ENCODE data around the gene GNAT3. TPM values are rescaled to one million over a fixed set of nuclear protein-coding genes. Genes with fewer than 3 reads are reported as not detected.

GNAT3 gene
- total RNA-seq, 1 donor from 2014 or later = not detected

DNA sequence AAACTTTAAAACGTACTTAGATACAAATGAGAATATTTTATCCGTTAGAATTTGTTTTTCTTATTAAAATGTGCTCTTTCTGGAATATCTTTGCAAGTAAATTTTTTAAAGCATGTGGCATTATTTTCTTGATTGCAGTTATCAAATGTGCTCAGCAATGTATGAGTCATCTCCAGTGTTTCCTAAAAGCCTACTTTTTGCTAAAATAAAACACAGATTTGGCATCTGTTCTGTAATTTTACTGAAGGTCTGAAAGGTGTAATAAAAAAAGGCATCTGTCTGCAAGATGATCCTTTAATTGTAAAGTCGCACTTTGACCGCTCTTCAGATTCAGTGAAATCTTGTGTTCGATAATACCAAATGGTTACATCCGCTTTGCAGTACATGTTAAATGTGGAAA lies 3.4 kb downstream of the GNAT3 start:
- Histone ChIP-seq H3K27me3 (no peaks in the 10 kb centered on the region), H3K4me3 (no peak overlapping the region), H3K9me3 (no peaks in the 10 kb centered on the region), H3K4me1 (no peaks in the 10 kb centered on the region), H3K27ac (no peak overlapping the region), H3K36me3 (no peaks in the 10 kb centered on the region)
- no peak for DNase-seq (ENCODE audit: extremely low spot score in 2 of 2)
- intact Hi-C loops (cut with DNase I) = no loop called here
- TF ChIP-seq POLR2A (IDR thresholded peaks at IDR 0.05) (no peak), POLR2AphosphoS5 (IDR thresholded peaks at IDR 0.05; ENCODE audit: insufficient read depth in 1 of 2, low read depth in 1 of 2) (no peak)
- TF ChIP-seq, protein P1, sequence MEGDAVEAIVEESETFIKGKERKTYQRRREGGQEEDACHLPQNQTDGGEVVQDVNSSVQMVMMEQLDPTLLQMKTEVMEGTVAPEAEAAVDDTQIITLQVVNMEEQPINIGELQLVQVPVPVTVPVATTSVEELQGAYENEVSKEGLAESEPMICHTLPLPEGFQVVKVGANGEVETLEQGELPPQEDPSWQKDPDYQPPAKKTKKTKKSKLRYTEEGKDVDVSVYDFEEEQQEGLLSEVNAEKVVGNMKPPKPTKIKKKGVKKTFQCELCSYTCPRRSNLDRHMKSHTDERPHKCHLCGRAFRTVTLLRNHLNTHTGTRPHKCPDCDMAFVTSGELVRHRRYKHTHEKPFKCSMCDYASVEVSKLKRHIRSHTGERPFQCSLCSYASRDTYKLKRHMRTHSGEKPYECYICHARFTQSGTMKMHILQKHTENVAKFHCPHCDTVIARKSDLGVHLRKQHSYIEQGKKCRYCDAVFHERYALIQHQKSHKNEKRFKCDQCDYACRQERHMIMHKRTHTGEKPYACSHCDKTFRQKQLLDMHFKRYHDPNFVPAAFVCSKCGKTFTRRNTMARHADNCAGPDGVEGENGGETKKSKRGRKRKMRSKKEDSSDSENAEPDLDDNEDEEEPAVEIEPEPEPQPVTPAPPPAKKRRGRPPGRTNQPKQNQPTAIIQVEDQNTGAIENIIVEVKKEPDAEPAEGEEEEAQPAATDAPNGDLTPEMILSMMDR (IDR thresholded peaks at IDR 0.05) = no peak

DNA sequence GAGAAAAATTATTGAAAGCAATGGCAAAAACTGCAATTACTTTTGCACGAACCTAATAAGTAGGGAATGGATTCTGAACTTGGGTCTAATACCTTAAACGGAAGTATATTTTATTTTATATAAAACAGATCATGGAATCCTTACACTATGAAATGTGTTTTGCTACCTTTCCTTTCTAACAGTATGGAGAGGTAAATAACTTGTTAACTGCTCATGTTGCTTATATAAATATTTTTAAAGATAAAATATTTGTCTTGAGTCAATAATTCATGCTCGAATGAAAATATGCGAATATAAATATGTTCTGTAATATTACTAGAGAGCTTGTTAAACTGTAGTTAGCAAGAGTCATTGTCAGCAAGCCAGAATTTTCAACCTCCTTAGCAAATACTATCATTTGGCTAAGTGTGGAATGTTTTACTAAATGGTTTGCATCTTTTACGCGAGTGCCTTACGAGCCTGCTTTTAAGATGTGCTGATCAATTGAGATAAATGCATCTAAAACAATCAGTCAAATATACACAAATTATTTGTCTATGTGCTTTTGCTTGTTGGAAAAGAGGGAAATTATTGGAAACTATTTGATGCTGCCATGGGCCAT lies 5.9 kb downstream of the GNAT3 start:
- H3K27ac ChIP-seq = no peak overlapping the region
- H3K27me3 ChIP-seq = no peaks in the 10 kb centered on the region
- intact Hi-C loops (cut with DNase I) = no loop called here
- no peak overlapping the region for H3K4me3 ChIP-seq
- DNase-seq (ENCODE audit: extremely low spot score in 2 of 2) = no peak
- no peak for TF ChIP-seq POLR2AphosphoS5 (IDR thresholded peaks at IDR 0.05; ENCODE audit: insufficient read depth in 1 of 2, low read depth in 1 of 2)
- TF ChIP-seq, protein P1 (IDR thresholded peaks at IDR 0.05) = no peak
- no peak for TF ChIP-seq POLR2A (IDR thresholded peaks at IDR 0.05)
- no peaks in the 10 kb centered on the region for H3K36me3 ChIP-seq
- H3K9me3 ChIP-seq = no peaks in the 10 kb centered on the region
- H3K4me1 ChIP-seq = no peaks in the 10 kb centered on the region

DNA sequence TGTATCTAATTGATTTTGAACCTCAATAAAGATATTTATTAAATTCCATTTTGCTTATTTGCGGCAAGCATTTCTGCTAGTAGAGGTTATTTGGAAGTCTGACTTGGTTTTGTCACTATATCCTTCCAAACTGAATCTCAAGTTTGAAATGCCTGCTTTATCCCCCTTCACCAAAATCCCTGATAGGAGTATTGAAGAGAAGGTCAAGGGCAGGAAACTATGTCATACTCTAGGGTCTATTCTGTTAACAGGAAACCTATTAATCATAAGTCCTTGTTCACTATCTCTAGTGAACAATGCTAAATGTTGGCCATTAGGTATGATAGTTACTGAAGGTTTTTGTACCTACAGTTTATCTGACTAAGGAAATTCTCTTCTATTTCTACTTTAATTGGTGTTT lies 11.5 kb downstream of the GNAT3 start:
- peaks cover 11% of the 10 kb centered on the region for H3K4me1 ChIP-seq
- H3K4me3 ChIP-seq = no peak overlapping the region
- TF ChIP-seq, protein P1 (IDR thresholded peaks at IDR 0.05) = no peak
- TF ChIP-seq POLR2AphosphoS5 (IDR thresholded peaks at IDR 0.05; ENCODE audit: insufficient read depth in 1 of 2, low read depth in 1 of 2) = no peak
- TF ChIP-seq POLR2A (IDR thresholded peaks at IDR 0.05) = no peak
- H3K9me3 ChIP-seq = no peaks in the 10 kb centered on the region
- intact Hi-C loops (cut with DNase I) = no loop called here
- no peak for DNase-seq (ENCODE audit: extremely low spot score in 2 of 2)
- no peaks in the 10 kb centered on the region for H3K36me3 ChIP-seq
- no peaks in the 10 kb centered on the region for H3K27me3 ChIP-seq
- no peak overlapping the region for H3K27ac ChIP-seq

DNA sequence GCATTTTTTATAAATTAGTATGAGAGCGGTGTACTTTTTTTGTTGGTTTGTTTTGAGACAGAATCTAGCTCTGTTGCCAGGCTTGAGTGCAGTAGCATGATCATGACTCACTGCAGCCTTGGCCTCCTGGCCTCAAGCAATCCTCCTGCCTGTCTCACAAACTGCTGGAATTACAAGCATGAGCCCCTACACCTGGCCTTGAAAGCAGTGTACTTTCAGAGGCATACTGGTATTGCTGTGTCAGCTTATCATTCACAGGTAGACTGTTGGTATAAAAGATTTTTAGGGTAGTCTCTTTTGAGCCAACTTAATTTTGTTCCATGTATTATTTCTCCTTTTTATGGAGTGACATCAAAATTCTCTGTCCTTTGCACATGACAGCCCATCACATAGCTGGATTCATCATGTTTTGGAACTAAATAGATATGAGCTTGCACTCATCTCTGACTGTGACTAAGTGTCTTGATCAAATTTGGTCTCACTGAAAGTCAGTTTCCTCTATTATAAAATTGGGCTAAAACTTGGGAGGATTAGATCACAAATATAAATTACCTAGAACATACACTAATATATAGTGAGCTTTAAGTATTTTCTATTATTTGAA lies 12.4 kb downstream of the GNAT3 start:
- Histone ChIP-seq H3K4me3 (no peak overlapping the region), H3K9me3 (no peaks in the 10 kb centered on the region), H3K36me3 (no peaks in the 10 kb centered on the region), H3K27ac (peak overlapping the region; percentile 13), H3K4me1 (peaks cover 11% of the 10 kb centered on the region), H3K27me3 (no peaks in the 10 kb centered on the region)
- no peak for DNase-seq (ENCODE audit: extremely low spot score in 2 of 2)
- peak in 1 of 2 donors; percentile 56 for TF ChIP-seq POLR2AphosphoS5 (IDR thresholded peaks at IDR 0.05; ENCODE audit: insufficient read depth in 1 of 2, low read depth in 1 of 2)
- TF ChIP-seq POLR2A (IDR thresholded peaks at IDR 0.05) = no peak
- intact Hi-C loops (cut with DNase I) = no loop called here

DNA sequence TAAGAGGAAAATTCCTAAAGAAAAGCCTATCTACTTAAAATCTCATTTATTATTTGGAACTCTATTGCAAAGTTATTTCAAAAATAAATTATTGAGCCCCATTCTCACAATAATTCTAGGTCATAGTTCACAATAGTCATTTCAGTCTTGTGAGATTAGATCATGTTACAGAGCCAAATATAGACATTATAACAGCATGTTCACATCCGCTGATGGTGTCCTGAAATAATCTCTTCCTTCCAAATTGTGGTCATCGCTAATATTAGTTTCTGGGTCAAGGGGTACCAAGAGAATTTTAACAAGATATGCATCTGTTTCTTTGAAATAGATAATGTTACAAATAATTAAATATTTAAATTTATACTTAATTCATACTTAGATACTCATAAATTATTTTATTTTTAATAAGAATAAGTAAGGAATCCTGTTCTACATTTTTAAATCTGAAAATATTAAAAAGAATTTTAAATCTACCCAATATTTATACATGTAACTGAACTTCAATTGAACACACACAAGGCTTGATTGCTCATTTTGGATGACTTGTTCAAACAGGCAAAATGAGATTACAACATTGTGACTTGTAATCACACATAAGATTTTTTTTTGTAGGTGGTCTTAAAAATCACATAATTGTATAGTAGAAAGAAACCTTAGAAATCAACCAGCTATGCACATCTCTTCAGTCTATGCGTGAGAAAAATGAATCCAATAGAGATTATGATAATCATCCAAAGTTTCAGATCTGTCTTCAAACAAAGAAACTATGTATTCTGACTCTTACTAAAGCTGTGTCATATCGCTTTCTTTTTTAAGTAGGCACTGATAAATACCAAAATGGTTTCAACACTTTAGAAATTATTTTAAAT lies 13.1 kb downstream of the GNAT3 start:
- Histone ChIP-seq H3K4me1 (peaks cover 11% of the 10 kb centered on the region), H3K4me3 (no peak overlapping the region), H3K27me3 (no peaks in the 10 kb centered on the region), H3K27ac (peak overlapping the region; percentile 13), H3K36me3 (no peaks in the 10 kb centered on the region), H3K9me3 (no peaks in the 10 kb centered on the region)
- intact Hi-C loops (cut with DNase I) = no loop called here
- no peak for DNase-seq (ENCODE audit: extremely low spot score in 2 of 2)
- TF ChIP-seq POLR2A (IDR thresholded peaks at IDR 0.05) (no peak), POLR2AphosphoS5 (IDR thresholded peaks at IDR 0.05; ENCODE audit: insufficient read depth in 1 of 2, low read depth in 1 of 2) (no peak)
- TF ChIP-seq, protein P1 (IDR thresholded peaks at IDR 0.05) = no peak

Measured in vagina (tissue), 2 donors.